ENCODE data around the gene ZNF674. TPM values are rescaled to one million over a fixed set of nuclear protein-coding genes. Genes with fewer than 3 reads are reported as not detected.

The ZNF674 gene
- total RNA-seq, 2 experiments from 2014 or later, result 1.7 to 2.0 TPM

GRCh38 chrX:46579250-46579649 lies 34.0 kb upstream of the ZNF674 start:
- CTCF ChIA-PET, result no interaction called here
- no peak for TF ChIP-seq CTCF (IDR thresholded peaks at IDR 0.05)
- no peak for DNase-seq
- no peaks in the 10 kb centered on the region for H3K9me3 Mint-ChIP-seq
- no peak overlapping the region for H3K27ac Mint-ChIP-seq
- H3K4me1 Mint-ChIP-seq (ENCODE audit: low read depth), result peaks cover 21% of the 10 kb centered on the region
- POLR2A ChIA-PET, result interaction anchor here (1.3 kb wide), 1 partner anchor 8 kb away, joined by 4 read pairs; no protein-coding TSS in a partner anchor
- peaks cover 3% of the 10 kb centered on the region for H3K27me3 Mint-ChIP-seq
- H3K4me3 Mint-ChIP-seq, result no peak overlapping the region
- ATAC-seq, result no peak
- H3K36me3 Mint-ChIP-seq (ENCODE audit: low read depth), result no peaks in the 10 kb centered on the region
- intact Hi-C loops (cut with micrococcal nuclease), result no loop called here

- intact Hi-C loops (cut with micrococcal nuclease), result no loop called here
- peaks cover 29% of the 10 kb centered on the region for H3K4me1 Mint-ChIP-seq (ENCODE audit: low read depth)
- TF ChIP-seq CTCF (IDR thresholded peaks at IDR 0.05), result no peak
- ChIA-PET POLR2A (no interaction called here), CTCF (interaction anchor here (1.2 kb wide), 1 partner anchor 60 kb away, joined by 4 read pairs; no protein-coding TSS in a partner anchor)
- peak overlapping the region; percentile 27 for H3K4me3 Mint-ChIP-seq
- H3K9me3 Mint-ChIP-seq, result no peaks in the 10 kb centered on the region
- no peaks in the 10 kb centered on the region for H3K36me3 Mint-ChIP-seq (ENCODE audit: low read depth)
- DNase-seq, result no peak
- H3K27ac Mint-ChIP-seq, result no peak overlapping the region
- ATAC-seq, result no peak
- peaks cover 3% of the 10 kb centered on the region for H3K27me3 Mint-ChIP-seq
Observed at GRCh38 chrX:46577221-46578005, 32.2 kb upstream of the ZNF674 start.

DNA sequence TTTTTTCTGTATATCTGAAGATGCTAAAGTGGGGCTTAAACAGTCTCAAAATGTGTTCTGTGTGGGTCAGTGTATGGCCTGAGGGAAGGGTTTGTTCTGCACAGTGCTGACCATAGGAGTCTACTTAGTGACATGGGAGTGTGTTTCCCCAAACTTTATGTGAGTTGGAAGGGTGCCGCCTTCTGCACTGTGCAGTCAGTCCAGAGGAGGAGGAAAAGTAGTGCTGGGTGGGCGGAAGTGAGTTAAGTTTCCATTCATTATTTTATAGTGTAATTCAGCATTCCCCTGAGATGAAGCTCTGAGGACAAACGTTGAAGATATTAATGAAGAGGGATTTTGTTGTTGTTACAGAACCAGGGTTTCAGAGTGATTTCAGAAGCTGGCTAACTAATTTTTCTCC lies 31.2 kb upstream of the ZNF674 start:
- DNase-seq (no peak), ATAC-seq (no peak)
- H3K27ac Mint-ChIP-seq, result no peak overlapping the region
- no peak for TF ChIP-seq CTCF (IDR thresholded peaks at IDR 0.05)
- peaks cover 3% of the 10 kb centered on the region for H3K27me3 Mint-ChIP-seq
- CTCF ChIA-PET, result interaction anchor here (1.2 kb wide), 1 partner anchor 61 kb away, joined by 4 read pairs; no protein-coding TSS in a partner anchor
- peaks cover 39% of the 10 kb centered on the region for H3K4me1 Mint-ChIP-seq (ENCODE audit: low read depth)
- intact Hi-C loops (cut with micrococcal nuclease), result no loop called here
- no peaks in the 10 kb centered on the region for H3K9me3 Mint-ChIP-seq
- H3K36me3 Mint-ChIP-seq (ENCODE audit: low read depth), result no peaks in the 10 kb centered on the region
- POLR2A ChIA-PET, result no interaction called here
- peak overlapping the region; percentile 61 for H3K4me3 Mint-ChIP-seq

GRCh38 chrX:46575991-46576392 lies 30.8 kb upstream of the ZNF674 start:
- TF ChIP-seq CTCF (IDR thresholded peaks at IDR 0.05), result no peak
- Mint-ChIP-seq H3K4me1 (ENCODE audit: low read depth) (peaks cover 42% of the 10 kb centered on the region), H3K27me3 (peaks cover 3% of the 10 kb centered on the region), H3K4me3 (peak overlapping the region; percentile 61), H3K36me3 (ENCODE audit: low read depth) (no peaks in the 10 kb centered on the region), H3K9me3 (no peaks in the 10 kb centered on the region), H3K27ac (no peak overlapping the region)
- DNase-seq (no peak), ATAC-seq (no peak)
- intact Hi-C loops (cut with micrococcal nuclease), result no loop called here
- ChIA-PET POLR2A (no interaction called here), CTCF (interaction anchor here (1.2 kb wide), 1 partner anchor 62 kb away, joined by 4 read pairs; no protein-coding TSS in a partner anchor)

- ATAC-seq (no peak), DNase-seq (no peak)
- no peak for TF ChIP-seq CTCF (IDR thresholded peaks at IDR 0.05)
- POLR2A ChIA-PET, result no interaction called here
- Mint-ChIP-seq H3K36me3 (ENCODE audit: low read depth) (no peaks in the 10 kb centered on the region), H3K9me3 (no peaks in the 10 kb centered on the region), H3K4me3 (peak overlapping the region; percentile 61), H3K27ac (no peak overlapping the region), H3K27me3 (peaks cover 3% of the 10 kb centered on the region), H3K4me1 (ENCODE audit: low read depth) (peaks cover 42% of the 10 kb centered on the region)
- intact Hi-C loops (cut with micrococcal nuclease), result no loop called here
- CTCF ChIA-PET, result no interaction called here
Observed at GRCh38 chrX:46575586-46575985, 30.4 kb upstream of the ZNF674 start.

Measured in activated CD8-positive, alpha-beta T cell treated with anti-CD3 and anti-CD28 coated beads for 36 hours (primary cell).